Natural killer cell (primary cell): ENCODE measurements around the gene RTKN2. TPM values are rescaled to one million over a fixed set of nuclear protein-coding genes. Genes with fewer than 3 reads are reported as not detected.

Experiments used
- ATAC-seq, 3 donors: fragments of 150-1000 bp in 2 of 3; fragments of 200-7000 bp in 1 of 3; cut with Tn5 transposase; 1 replicate in 1 of 3; 2 replicates in 2 of 3; pipeline ENCODE4 v1.10.0; 2021; ENCODE audit warnings: mild to moderate bottlenecking in 2 of 3, moderate library complexity in 2 of 3
- DNase-seq, 2 donors: peaks; one replicate each; pipeline versions ENCODE4 v3.0.0 to v3.0.0-alpha.2; 2013 to 2021; ENCODE audit warnings: mixed read lengths in 1 of 2
- H3K27ac ChIP-seq: one replicate; pipeline ENCODE4 v1.5.1; 2013; ENCODE audit warnings: mild to moderate bottlenecking, low read length
- H3K27me3 ChIP-seq: one replicate; pipeline ENCODE4 v1.6.1; 2013; ENCODE audit warnings: low read length; ENCODE audit not compliant: control insufficient read depth, insufficient read depth
- H3K36me3 ChIP-seq: one replicate; pipeline ENCODE4 v1.6.1; 2013; ENCODE audit warnings: low read length; ENCODE audit not compliant: control insufficient read depth, insufficient read depth
- H3K4me1 ChIP-seq: one replicate; pipeline ENCODE4 v1.6.1; 2013; ENCODE audit warnings: low read length; ENCODE audit not compliant: control insufficient read depth, insufficient read depth
- H3K4me3 ChIP-seq: one replicate; pipeline ENCODE4 v1.5.1; 2013; ENCODE audit warnings: low read length
- H3K9me3 ChIP-seq: one replicate; pipeline ENCODE4 v1.6.1; 2013; ENCODE audit warnings: low read length; ENCODE audit not compliant: control insufficient read depth, insufficient read depth
- H3K27ac Mint-ChIP-seq, 2 donors: one replicate each; pipeline ENCODE4 v1.8.0; 2022; ENCODE audit warnings: mild to moderate bottlenecking in 2 of 2, mixed read lengths in 2 of 2, moderate library complexity in 1 of 2
- H3K27me3 Mint-ChIP-seq, 2 donors: one replicate each; pipeline ENCODE4 v1.8.0; 2022; ENCODE audit warnings: low read depth in 2 of 2, mixed read lengths in 2 of 2
- H3K36me3 Mint-ChIP-seq: one replicate; pipeline ENCODE4 v1.8.0; 2022; ENCODE audit warnings: mixed read lengths
- H3K4me1 Mint-ChIP-seq, 2 donors: one replicate each; pipeline ENCODE4 v1.8.0; 2022; ENCODE audit warnings: mixed read lengths in 2 of 2
- H3K4me3 Mint-ChIP-seq: one replicate; pipeline ENCODE4 v1.8.0; 2022; ENCODE audit warnings: mild to moderate bottlenecking, moderate library complexity, mixed read lengths
- H3K9me3 Mint-ChIP-seq, 2 donors: one replicate each; pipeline ENCODE4 v1.8.0; 2022; ENCODE audit warnings: mixed read lengths in 2 of 2
- CTCF ChIP-seq: fragments of 200-600 bp; IDR thresholded peaks from one replicate; pipeline ENCODE4 v1.8.0; 2022; ENCODE audit warnings: antibody characterized with exemption
- WGBS: methylation state at CpG from one replicate; pipeline ENCODE4 v1.1.7; 2013; ENCODE audit warnings: missing lambda C conversion rate; ENCODE audit not compliant: insufficient coverage; 5-methylcytosine and 5-hydroxymethylcytosine counted together
- intact Hi-C: fragments of 100-400 bp; cut with micrococcal nuclease; formaldehyde crosslinking; loops from one replicate; pipeline ENCODE4 v1.14.2; 2022
- total RNA-seq, 4 donors: library from RNA; stranded (reverse); fragments of 120-200 nt in 1 of 4; gene quantifications; one replicate each; pipeline versions ENCODE4 v1.2.3 to v1.2.4, GENCODE V29; 2013 to 2022

The RTKN2 gene
- total RNA-seq, 3 donors from 2014 or later (not counting 1 experiment from before 2014, with no cell fraction given), result 0.31 to 0.61 (median 0.33) TPM

- H3K27me3 Mint-ChIP-seq, result peaks cover 9 to 52% of the 10 kb centered on the region in 2 donors
- ATAC-seq (no peak), DNase-seq (no peak)
- H3K4me1 ChIP-seq, result no peaks in the 10 kb centered on the region
- H3K4me3 Mint-ChIP-seq, result no peak overlapping the region
- H3K4me1 Mint-ChIP-seq, result peaks cover 6 to 7% of the 10 kb centered on the region in 2 donors
- H3K9me3 Mint-ChIP-seq, result no peaks in the 10 kb centered on the region
- H3K27ac Mint-ChIP-seq, result no peak overlapping the region
- H3K27ac ChIP-seq, result no peak overlapping the region
- TF ChIP-seq CTCF, result no peak
- peaks cover 3% of the 10 kb centered on the region for H3K27me3 ChIP-seq
- no peaks in the 10 kb centered on the region for H3K36me3 Mint-ChIP-seq
- no peak overlapping the region for H3K4me3 ChIP-seq
- no peaks in the 10 kb centered on the region for H3K9me3 ChIP-seq
- no peaks in the 10 kb centered on the region for H3K36me3 ChIP-seq
- intact Hi-C loops, result no loop called here
Measured at GRCh38 chr10:62308101-62308500, 39.5 kb upstream of the RTKN2 start.

- TF ChIP-seq CTCF, result no peak
- H3K4me3 ChIP-seq, result no peak overlapping the region
- H3K27me3 Mint-ChIP-seq, result peaks cover 9 to 52% of the 10 kb centered on the region in 2 donors
- H3K27ac Mint-ChIP-seq, result no peak overlapping the region
- no peaks in the 10 kb centered on the region for H3K36me3 ChIP-seq
- peaks cover 6 to 7% of the 10 kb centered on the region in 2 donors for H3K4me1 Mint-ChIP-seq
- intact Hi-C loops, result no loop called here
- DNase-seq (no peak), ATAC-seq (no peak)
- H3K9me3 ChIP-seq, result no peaks in the 10 kb centered on the region
- no peaks in the 10 kb centered on the region for H3K9me3 Mint-ChIP-seq
- WGBS, result 29% methylated on average over 3 of the region's 4 CpGs
- no peak overlapping the region for H3K4me3 Mint-ChIP-seq
- H3K27ac ChIP-seq, result no peak overlapping the region
- H3K27me3 ChIP-seq, result peaks cover 3% of the 10 kb centered on the region
- no peaks in the 10 kb centered on the region for H3K4me1 ChIP-seq
- H3K36me3 Mint-ChIP-seq, result no peaks in the 10 kb centered on the region
Measured at GRCh38 chr10:62307635-62308034, 39.0 kb upstream of the RTKN2 start.

GRCh38 chr10:62306663-62307062 lies 38.0 kb upstream of the RTKN2 start:
- H3K27ac Mint-ChIP-seq, result no peak overlapping the region

More at GRCh38 chr10:62306663-62307062, 38.0 kb upstream of the RTKN2 start:
- H3K4me1 ChIP-seq, result no peaks in the 10 kb centered on the region
- WGBS, result 34% methylated on average over 9 of the region's 9 CpGs
- Mint-ChIP-seq H3K4me1 (peaks cover 6 to 7% of the 10 kb centered on the region in 2 donors), H3K36me3 (no peaks in the 10 kb centered on the region), H3K4me3 (no peak overlapping the region), H3K27me3 (peaks cover 9 to 49% of the 10 kb centered on the region in 2 donors), H3K9me3 (no peaks in the 10 kb centered on the region)
- H3K27ac ChIP-seq, result no peak overlapping the region
- TF ChIP-seq CTCF, result no peak
- intact Hi-C loops, result no loop called here
- ATAC-seq (peak in 2 of 3 donors; percentile 7 to 57), DNase-seq (peak in 1 of 2 donors; percentile 11)
- no peaks in the 10 kb centered on the region for H3K36me3 ChIP-seq
- H3K27me3 ChIP-seq, result peaks cover 3% of the 10 kb centered on the region
- no peaks in the 10 kb centered on the region for H3K9me3 ChIP-seq
- no peak overlapping the region for H3K4me3 ChIP-seq
